Trophoblast cell (in vitro differentiated cells and primary cell): ENCODE measurements around the gene SLC30A7.

Experiments
- DNase-seq, 2 donors: peaks; one replicate each; pipeline ENCODE4 v3.0.0-alpha.2; 2016
- H2AFZ ChIP-seq: 2 replicates; pipeline ENCODE4 v1.6.1; 2013; ENCODE audit warnings: low read length, moderate library complexity, mild to moderate bottlenecking; ENCODE audit not compliant: insufficient read depth, poor library complexity
- H2AK5ac ChIP-seq: 2 replicates; pipeline ENCODE4 v1.6.1; 2013; ENCODE audit warnings: mild to moderate bottlenecking, low read length
- H2BK120ac ChIP-seq: 2 replicates; pipeline ENCODE4 v1.6.1; 2013; ENCODE audit warnings: low read length, mild to moderate bottlenecking, moderate library complexity; ENCODE audit not compliant: insufficient read depth, poor library complexity
- H2BK12ac ChIP-seq: 2 replicates; pipeline ENCODE4 v1.6.1; 2013; ENCODE audit warnings: mild to moderate bottlenecking, low read length, moderate library complexity
- H2BK5ac ChIP-seq: 2 replicates; pipeline ENCODE4 v1.6.1; 2013; ENCODE audit warnings: low read length, low read depth, moderate library complexity, mild to moderate bottlenecking; ENCODE audit not compliant: poor library complexity
- H3K14ac ChIP-seq: 2 replicates; pipeline ENCODE4 v1.6.1; 2013; ENCODE audit warnings: mild to moderate bottlenecking, low read length
- H3K18ac ChIP-seq: 2 replicates; pipeline ENCODE4 v1.6.1; 2013; ENCODE audit warnings: mild to moderate bottlenecking, low read length
- H3K23ac ChIP-seq: 2 replicates; pipeline ENCODE4 v1.6.1; 2013; ENCODE audit warnings: low read length
- H3K27ac ChIP-seq: 2 replicates; pipeline ENCODE4 v1.5.1; 2013; ENCODE audit warnings: low read depth, mild to moderate bottlenecking, inconsistent platforms, low read length, moderate library complexity
- H3K27me3 ChIP-seq: 2 replicates; pipeline ENCODE4 v1.6.1; 2013; ENCODE audit warnings: inconsistent platforms, mild to moderate bottlenecking, low read length, moderate library complexity; ENCODE audit not compliant: insufficient read depth
- H3K36me3 ChIP-seq, 2 experiments: 1 replicate in 1 of 2; 2 replicates in 1 of 2; pipeline ENCODE4 v1.6.1; 2013; ENCODE audit warnings: low read length in 2 of 2, mild to moderate bottlenecking in 2 of 2, moderate library complexity in 1 of 2; ENCODE audit not compliant: insufficient read depth in 2 of 2, control insufficient read depth in 1 of 2
- H3K4ac ChIP-seq: 2 replicates; pipeline ENCODE4 v1.6.1; 2013; ENCODE audit warnings: low read depth, mild to moderate bottlenecking, low read length, moderate library complexity
- H3K4me1 ChIP-seq, 2 experiments: 1 replicate in 1 of 2; 2 replicates in 1 of 2; pipeline ENCODE4 v1.6.1; 2013; ENCODE audit warnings: low read length in 2 of 2, mild to moderate bottlenecking in 2 of 2, moderate library complexity in 1 of 2; ENCODE audit not compliant: insufficient read depth in 2 of 2, control insufficient read depth in 1 of 2
- H3K4me2 ChIP-seq: 2 replicates; pipeline ENCODE4 v1.6.1; 2013; ENCODE audit warnings: inconsistent platforms, mild to moderate bottlenecking, low read length, moderate library complexity
- H3K4me3 ChIP-seq: 2 replicates; pipeline ENCODE4 v1.5.1; 2013; ENCODE audit warnings: mild to moderate bottlenecking, low read depth, low read length, inconsistent platforms
- H3K79me1 ChIP-seq: one replicate; pipeline ENCODE4 v1.6.1; 2013; ENCODE audit warnings: low read length
- H3K79me2 ChIP-seq: 2 replicates; pipeline ENCODE4 v1.6.1; 2013; ENCODE audit warnings: low read length, mild to moderate bottlenecking; ENCODE audit not compliant: control insufficient read depth, insufficient read depth, poor library complexity
- H3K9ac ChIP-seq: 2 replicates; pipeline ENCODE4 v1.6.1; 2013; ENCODE audit warnings: mild to moderate bottlenecking, low read length
- H3K9me3 ChIP-seq: 2 replicates; pipeline ENCODE4 v1.6.1; 2013; ENCODE audit warnings: low read depth, mild to moderate bottlenecking, control low read depth, inconsistent platforms, low read length; ENCODE audit not compliant: insufficient read depth
- H4K12ac ChIP-seq: 2 replicates; pipeline ENCODE4 v1.6.1; 2013; ENCODE audit warnings: low read depth, mild to moderate bottlenecking, low read length, moderate library complexity
- H4K8ac ChIP-seq: 2 replicates; pipeline ENCODE4 v1.6.1; 2013; ENCODE audit warnings: low read depth, mild to moderate bottlenecking, low read length, moderate library complexity
- H4K91ac ChIP-seq: one replicate; pipeline ENCODE4 v1.6.1; 2013; ENCODE audit warnings: low read depth, mild to moderate bottlenecking, low read length, moderate library complexity
- WGBS: extraction: QIAGEN DNeasy Blood & Tissue Kit; methylation state at CpG from one replicate; pipeline ENCODE4 v1.1.7; 2013; ENCODE audit warnings: missing lambda C conversion rate; ENCODE audit not compliant: insufficient read length, insufficient coverage; ENCODE audit errors: extremely low coverage; 5-methylcytosine and 5-hydroxymethylcytosine counted together

Gene SLC30A7

GRCh38 chr1:101022294-101022693, 126.4 kb downstream of the SLC30A7 start:
- Histone ChIP-seq H3K79me2 (peaks cover 5% of the 10 kb centered on the region), H3K79me1 (peaks cover 6% of the 10 kb centered on the region), H3K14ac (no peak overlapping the region), H3K27me3 (no peaks in the 10 kb centered on the region), H4K12ac (no peak overlapping the region), H2BK120ac (no peak overlapping the region), H3K9me3 (no peaks in the 10 kb centered on the region), H3K4ac (no peak overlapping the region), H2BK12ac (no peak overlapping the region), H3K4me1 (no peaks in the 10 kb centered on the region), H3K27ac (no peak overlapping the region), H2AFZ (no peak overlapping the region), H3K4me2 (no peak overlapping the region), H3K4me3 (no peak overlapping the region), H4K8ac (no peak overlapping the region), H3K36me3 (peaks cover 0 to 1% of the 10 kb centered on the region in 2 experiments), H3K9ac (no peak overlapping the region), H2AK5ac (no peak overlapping the region), H3K18ac (no peak overlapping the region), H4K91ac (no peak overlapping the region), H3K23ac (no peak overlapping the region), H2BK5ac (no peak overlapping the region)
- WGBS = no CpG with 5 or more reads among the region's 3 CpGs
- no peak for DNase-seq

DNA sequence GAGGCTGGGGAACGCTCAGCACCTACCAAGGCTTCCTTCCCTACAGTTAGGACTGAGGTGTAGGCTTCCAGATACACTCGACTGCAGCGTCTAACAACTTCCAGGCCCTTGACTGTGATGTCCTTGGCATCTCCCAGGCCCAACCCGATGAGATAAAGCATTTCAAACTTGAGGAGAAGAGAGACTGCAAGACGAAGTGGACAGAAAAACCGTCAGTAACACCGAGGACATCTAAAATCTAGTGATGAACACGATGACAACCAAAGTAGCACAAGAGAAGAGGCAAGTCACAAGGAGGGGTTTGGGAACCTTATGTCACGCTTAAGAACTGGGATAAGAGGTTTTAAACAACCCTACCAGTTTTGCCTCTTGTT, 129.4 kb downstream of the SLC30A7 start:
- no CpG with 5 or more reads among the region's 9 CpGs for WGBS
- peak overlapping the region; percentile 63 for H3K9ac ChIP-seq

DNA sequence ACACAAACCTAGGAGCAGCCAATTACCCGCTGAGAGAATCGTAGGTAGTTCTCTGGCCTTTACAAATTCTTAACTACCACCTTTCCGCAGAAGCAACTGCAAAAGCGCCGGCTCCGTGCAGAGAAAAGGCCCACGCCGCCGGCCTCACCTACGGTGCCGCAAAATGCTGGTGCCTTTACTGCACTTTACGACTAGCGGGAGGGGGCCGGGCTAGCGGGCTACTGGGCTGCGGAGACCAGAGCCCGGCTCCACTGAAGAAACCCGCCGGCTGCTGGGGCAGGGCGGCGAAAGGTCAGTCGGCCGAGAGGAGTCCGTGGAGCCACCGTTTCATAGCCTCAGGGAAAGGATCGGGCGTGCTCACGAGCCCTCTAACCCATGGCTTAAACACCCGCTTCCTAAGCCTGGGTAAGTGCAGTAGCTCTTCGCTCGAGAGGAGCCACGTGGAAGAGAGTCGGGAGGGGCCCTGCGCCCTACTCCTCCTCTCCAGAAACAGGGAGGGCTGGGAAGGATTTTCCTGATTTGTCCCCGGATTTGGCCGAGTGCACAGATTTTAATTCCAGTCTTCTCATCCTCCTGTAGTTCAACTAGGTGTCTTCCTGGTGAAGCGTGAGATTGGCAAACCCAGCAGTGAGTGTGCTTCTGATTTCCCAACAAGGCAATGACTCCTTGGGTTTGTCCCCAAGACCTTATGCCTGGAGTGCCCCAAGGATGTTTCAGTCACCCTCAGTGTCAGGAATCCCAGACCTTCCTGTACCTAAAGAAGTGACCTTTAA, 130.0 kb downstream of the SLC30A7 start, which contains the start of gene DPH5:
Gene DPH5, minus strand, starts transcription at position 128 of the 773 bp plus-strand sequence. CDS start 341 bp downstream, outside the sequence.
- Histone ChIP-seq H3K9me3 (no peaks in the 10 kb centered on the region), H3K79me1 (peaks cover 6% of the 10 kb centered on the region), H3K23ac (no peak within 1 kb of the TSS), H2BK5ac (peak within 1 kb of the TSS; percentile 71), H2AFZ (peak within 1 kb of the TSS; percentile 42), H2BK120ac (peak within 1 kb of the TSS; percentile 67), H4K8ac (peak within 1 kb of the TSS; percentile 95), H3K79me2 (peaks cover 5% of the 10 kb centered on the region), H3K4me3 (peak within 1 kb of the TSS; percentile 72), H2BK12ac (no peak within 1 kb of the TSS), H3K36me3 (peaks cover 0 to 1% of the 10 kb centered on the region in 2 experiments), H3K27ac (peak within 1 kb of the TSS; percentile 25), H3K4me2 (peak within 1 kb of the TSS; percentile 68), H3K4me1 (no peaks in the 10 kb centered on the region), H4K91ac (peak within 1 kb of the TSS; percentile 60), H3K14ac (peak within 1 kb of the TSS; percentile 82), H2AK5ac (peak within 1 kb of the TSS; percentile 73), H3K27me3 (no peaks in the 10 kb centered on the region), H3K4ac (peak within 1 kb of the TSS; percentile 87), H4K12ac (peak within 1 kb of the TSS; percentile 77), H3K9ac (peak within 1 kb of the TSS; percentile 63), H3K18ac (peak within 1 kb of the TSS; percentile 45)
- DNase-seq = peak; percentile 88 to 92
- no CpG with 5 or more reads among the region's 37 CpGs for WGBS

More for the DNA sequence above, 129.4 kb downstream of the SLC30A7 start:
- Histone ChIP-seq H3K36me3 (peaks cover 0 to 1% of the 10 kb centered on the region in 2 experiments), H4K12ac (peak overlapping the region; percentile 77), H3K27ac (no peak overlapping the region), H3K9me3 (no peaks in the 10 kb centered on the region), H3K18ac (peak overlapping the region; percentile 33), H3K79me2 (peaks cover 5% of the 10 kb centered on the region), H2AK5ac (peak overlapping the region; percentile 73), H3K4me3 (peak overlapping the region; percentile 71), H2AFZ (peak overlapping the region; percentile 42), H3K4me2 (peak overlapping the region; percentile 68), H4K91ac (peak overlapping the region; percentile 50), H3K4ac (peak overlapping the region; percentile 87), H3K79me1 (peaks cover 6% of the 10 kb centered on the region), H3K27me3 (no peaks in the 10 kb centered on the region), H4K8ac (peak overlapping the region; percentile 95), H2BK5ac (no peak overlapping the region), H2BK120ac (no peak overlapping the region), H3K23ac (no peak overlapping the region), H3K14ac (peak overlapping the region; percentile 77), H2BK12ac (no peak overlapping the region), H3K4me1 (no peaks in the 10 kb centered on the region)
- DNase-seq = no peak

- peak overlapping the region; percentile 60 for H4K91ac ChIP-seq
- H3K79me1 ChIP-seq = peaks cover 6% of the 10 kb centered on the region
- H2AK5ac ChIP-seq = no peak overlapping the region
- no peak overlapping the region for H2BK5ac ChIP-seq
- H3K18ac ChIP-seq = no peak overlapping the region
- H3K23ac ChIP-seq = no peak overlapping the region
- no peak overlapping the region for H3K4me3 ChIP-seq
- no peak overlapping the region for H2BK12ac ChIP-seq
- H3K4me2 ChIP-seq = peak overlapping the region; percentile 68
- H4K8ac ChIP-seq = peak overlapping the region; percentile 93
- H2AFZ ChIP-seq = no peak overlapping the region
- H3K27me3 ChIP-seq = no peaks in the 10 kb centered on the region
- peak overlapping the region; percentile 35 for H3K4ac ChIP-seq
- no CpG with 5 or more reads among the region's 5 CpGs for WGBS
- H3K79me2 ChIP-seq = peaks cover 5% of the 10 kb centered on the region
- no peak overlapping the region for H3K27ac ChIP-seq
- no peak overlapping the region for H3K9ac ChIP-seq
- no peak overlapping the region for H4K12ac ChIP-seq
- H3K4me1 ChIP-seq = no peaks in the 10 kb centered on the region
- peaks cover 0 to 1% of the 10 kb centered on the region in 2 experiments for H3K36me3 ChIP-seq
- H3K9me3 ChIP-seq = no peaks in the 10 kb centered on the region
- no peak for DNase-seq
- no peak overlapping the region for H2BK120ac ChIP-seq
- H3K14ac ChIP-seq = no peak overlapping the region
These were observed 130.5 kb downstream of the SLC30A7 start for GRCh38 chr1:101026430-101026788.
